ENCODE results near the gene CERKL.
A peak's percentile ranks its signal among the peaks of the same experiment; 100 is the strongest.
"Not testable (repeated sequence)": the region's sequence is repeated elsewhere in the genome, so short reads cannot be mapped to it uniquely, and the experiment has no call there.

Gene CERKL, protein sequence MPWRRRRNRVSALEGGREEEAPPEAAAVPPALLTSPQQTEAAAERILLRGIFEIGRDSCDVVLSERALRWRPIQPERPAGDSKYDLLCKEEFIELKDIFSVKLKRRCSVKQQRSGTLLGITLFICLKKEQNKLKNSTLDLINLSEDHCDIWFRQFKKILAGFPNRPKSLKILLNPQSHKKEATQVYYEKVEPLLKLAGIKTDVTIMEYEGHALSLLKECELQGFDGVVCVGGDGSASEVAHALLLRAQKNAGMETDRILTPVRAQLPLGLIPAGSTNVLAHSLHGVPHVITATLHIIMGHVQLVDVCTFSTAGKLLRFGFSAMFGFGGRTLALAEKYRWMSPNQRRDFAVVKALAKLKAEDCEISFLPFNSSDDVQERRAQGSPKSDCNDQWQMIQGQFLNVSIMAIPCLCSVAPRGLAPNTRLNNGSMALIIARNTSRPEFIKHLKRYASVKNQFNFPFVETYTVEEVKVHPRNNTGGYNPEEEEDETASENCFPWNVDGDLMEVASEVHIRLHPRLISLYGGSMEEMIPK

DNA sequence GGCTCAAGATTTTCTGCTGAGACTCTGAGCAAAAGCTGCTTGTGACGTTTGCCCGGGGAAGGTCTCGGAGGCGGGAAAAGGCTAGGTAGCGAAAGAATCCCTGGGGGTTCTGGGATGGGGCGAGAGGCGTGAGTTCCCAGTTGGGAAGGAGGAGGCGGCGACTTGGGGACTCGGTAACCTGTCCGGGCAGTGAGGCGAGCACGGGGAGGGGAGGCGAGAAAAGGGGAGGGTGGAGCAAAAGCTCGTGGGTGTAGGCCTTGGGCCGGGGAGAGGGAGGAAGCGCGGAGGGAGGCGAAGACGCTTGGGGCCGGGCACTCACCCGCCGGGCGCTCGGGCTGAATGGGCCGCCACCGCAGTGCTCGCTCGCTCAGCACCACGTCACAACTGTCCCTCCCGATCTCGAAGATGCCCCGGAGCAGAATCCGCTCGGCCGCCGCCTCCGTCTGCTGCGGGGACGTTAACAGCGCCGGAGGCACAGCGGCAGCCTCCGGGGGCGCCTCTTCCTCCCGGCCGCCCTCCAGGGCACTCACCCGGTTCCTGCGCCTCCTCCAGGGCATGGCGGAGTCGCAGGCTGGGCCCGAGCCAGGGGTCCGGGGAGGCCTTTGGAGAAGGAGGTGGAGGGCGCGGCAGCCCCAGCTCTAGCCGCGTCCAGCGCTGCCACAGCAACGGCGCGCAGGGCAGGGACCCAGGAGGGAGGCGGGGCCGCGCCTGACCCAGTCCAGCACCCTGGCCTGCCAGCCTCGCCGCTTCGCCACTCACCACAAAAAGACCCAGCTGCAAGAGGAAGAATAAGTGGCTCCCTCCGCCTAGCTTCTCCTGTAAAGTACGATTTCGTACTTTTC, at the start of gene CERKL:
Gene CERKL (minus strand): TSS at position 656 of the 842 bp plus-strand sequence. CDS start 99 bp downstream, at position 557.
- no peak for DNase-seq

DNA sequence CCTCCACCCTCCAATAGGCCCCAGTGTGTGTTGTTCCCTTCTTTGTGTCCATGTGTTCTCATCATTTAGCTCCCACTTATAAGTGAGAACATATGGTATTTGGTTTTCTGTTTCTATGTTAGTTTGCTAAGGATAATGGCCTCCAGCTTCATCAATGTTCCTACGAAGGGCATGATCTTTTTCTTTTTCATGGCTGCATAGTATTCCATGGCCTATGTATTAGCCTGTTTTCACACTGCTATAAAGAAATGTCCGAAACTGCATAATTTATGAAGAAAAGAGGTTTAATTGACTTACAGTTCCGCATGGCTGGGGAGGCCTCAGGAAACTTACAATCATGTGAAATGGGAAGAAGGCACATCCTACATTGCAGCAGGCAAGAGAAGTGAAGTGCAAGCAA, 45.6 kb upstream of the CERKL start:
- DNase-seq, result not testable (repeated sequence)

DNA sequence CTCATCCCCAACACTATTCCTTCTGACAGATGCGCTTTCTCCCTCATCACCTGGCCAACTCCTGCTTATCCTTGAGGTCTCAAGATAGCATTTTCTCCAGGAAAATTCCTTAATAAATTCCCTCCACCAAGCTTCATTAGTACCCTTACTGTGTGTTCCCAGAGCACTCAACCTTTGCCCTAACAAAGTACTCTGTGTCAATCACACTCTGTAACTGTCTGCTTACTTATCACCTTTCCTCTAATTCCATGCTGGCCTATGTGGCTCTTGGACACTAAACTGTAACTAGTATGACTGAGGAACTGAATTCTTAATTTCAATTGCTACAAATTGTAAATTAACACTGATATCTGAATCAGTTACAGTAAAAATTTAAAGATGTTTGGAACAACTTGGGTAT, 41.3 kb upstream of the CERKL start:
- no peak for DNase-seq

DNA sequence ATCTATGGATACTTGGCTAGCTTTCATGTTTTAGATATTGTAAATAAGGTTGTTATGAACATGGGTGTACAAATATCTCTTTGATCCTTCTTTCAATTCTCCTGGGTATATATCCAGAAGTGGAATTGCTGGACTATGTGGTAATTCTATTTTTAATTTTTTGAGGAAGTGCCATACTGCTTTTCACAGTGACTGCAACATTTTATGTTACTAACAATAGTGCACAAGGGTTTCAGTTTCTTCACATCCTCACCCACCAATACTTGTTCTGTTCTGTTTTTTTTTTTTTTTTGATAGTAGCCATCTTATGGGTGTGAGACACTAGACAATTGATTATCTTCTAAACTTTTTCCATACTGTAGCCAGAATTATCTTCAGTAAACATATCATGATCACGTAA, 40.7 kb upstream of the CERKL start:
- DNase-seq, result no peak

DNA sequence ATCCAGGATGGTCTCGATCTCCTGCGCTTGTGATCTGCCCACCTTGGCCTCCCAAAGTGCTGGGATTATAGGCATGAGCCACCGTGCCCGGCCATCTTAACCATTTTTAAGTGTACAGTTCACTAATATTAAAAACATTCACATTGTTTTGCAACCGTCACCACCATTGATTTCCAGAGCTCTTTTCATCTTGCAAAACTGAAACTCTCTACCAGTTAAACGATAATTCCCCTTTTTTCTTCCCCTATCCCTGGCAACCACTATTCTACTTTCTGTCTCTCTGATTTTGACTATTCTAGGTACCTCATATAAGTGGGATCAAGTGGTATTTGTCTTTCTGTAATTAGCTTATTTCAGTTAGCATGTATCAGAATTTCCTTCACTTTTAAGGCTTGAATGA, 40.2 kb upstream of the CERKL start:
- no peak for DNase-seq

DNA sequence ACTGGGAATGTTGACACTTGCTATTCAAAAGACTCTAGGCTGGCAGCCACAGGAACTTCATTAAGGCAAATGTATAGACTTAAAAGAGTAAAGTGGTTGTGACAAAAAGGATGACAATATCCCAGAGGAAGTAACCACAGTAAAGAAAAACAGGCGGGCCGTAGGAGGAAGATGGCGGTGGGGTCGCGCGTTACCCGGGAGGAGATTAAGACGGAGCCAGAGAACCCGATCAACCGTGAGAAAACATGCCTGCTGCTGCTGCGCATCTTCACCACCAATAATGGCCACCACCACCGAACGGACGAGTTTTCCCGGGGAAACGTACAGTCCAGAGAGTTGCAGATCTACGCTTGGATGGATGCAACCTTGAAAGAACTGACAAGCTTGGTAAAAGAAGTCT, 37.4 kb upstream of the CERKL start:
- no peak for DNase-seq

DNA sequence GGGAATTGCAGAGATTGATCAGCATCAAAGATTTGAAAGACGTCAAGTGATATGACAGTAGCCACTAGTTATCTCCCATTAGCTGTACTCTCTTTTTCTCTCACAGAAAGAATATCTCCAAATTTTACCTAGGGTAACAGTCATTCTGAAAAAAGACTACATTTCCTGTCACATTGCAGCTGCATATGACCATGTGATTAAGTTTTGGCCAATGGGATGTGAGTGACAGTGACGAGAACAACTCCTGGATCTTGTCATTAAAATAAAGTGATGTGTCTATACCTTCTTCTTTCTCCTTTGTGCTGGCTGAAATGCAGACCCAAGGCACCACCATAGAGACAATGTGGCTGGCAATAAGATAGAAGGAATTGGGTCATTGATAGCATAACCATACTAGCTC, 34.0 kb upstream of the CERKL start:
- DNase-seq, result no peak

DNA sequence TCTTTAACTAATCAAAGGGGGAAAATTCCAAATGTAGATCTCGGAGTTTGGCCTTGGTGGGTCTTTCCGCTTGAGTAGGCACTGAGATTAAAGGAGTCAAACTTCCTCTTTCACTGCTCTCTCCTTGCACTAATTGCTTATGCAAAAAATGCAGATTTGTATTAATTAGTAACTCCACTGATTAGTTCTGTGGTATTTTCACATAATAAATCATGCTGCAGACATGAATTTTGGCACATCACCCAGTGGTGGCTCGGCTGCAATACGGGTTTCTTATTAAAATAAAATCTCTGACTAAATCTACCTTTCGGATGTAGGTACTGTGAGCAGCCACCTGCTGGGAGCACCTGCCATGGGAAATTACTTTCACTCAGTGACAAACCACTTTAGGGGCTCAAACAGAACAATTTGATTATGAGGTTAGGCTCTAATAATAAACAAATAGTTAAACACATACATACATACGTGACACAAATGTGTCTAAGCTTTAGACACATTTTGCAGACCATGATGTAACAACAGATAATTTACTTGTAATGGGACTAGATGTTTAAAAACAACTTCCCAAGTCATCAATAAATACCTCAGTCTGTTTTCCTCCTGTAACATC, 29.8 kb upstream of the CERKL start:
- no peak for DNase-seq

DNA sequence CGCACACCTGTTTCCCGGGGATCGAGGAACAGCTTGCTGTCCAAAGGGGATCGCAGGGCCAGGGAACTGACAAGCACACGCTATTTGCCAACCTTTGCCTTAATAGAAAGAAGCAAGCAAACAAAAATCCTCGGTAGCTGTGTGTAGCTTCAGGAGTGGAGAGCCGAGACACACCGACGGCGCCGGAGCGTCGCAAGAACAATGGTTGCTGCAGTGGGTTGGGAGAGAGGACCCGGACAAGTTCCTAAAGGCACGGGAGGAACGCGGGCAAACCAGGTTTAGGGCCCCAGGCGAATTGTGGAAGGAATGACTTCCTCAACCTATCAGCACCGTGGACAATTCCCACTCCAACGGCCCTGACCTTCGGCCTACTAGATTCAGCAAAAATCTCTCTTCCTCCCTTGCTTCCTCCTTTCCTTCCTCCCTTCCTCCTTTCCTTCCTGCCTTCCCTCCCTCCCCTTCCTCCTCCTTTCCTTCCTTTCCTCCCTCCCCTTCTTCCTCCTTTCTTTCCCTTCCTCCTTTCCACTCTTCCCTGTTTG, 28.3 kb upstream of the CERKL start:
- DNase-seq, result no peak

DNA sequence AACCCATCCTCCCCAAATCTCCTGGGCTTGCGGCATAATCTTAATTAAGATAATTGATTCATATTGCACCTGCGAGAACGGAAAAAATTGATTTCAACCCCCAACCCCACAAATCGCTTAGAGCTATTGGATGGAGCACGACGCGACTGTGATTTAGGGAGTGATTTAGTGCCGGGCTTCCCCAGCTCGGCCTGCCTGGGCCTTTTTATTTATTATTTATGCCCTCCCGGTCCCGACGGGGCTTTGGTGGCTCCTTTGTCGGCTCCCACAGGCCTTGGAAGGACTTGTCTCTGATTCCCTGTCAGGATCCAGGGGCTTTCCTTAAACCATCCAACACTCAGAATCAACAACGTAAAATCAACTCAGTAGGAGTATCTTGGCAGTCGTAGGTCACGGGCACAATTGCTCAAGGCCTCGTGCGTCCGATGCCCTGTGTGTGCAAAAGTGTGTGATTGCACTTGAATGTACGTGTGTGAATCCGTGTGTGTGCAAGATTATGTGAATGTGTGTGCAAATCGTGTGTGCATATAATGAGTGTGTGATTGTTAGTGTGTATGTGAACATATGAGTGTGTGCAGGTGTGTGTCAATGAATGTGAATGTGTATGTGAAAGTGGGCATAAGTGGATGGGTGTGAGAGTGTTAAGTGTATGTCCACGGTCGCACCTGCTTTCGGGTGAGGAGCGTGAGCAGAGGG, 27.7 kb upstream of the CERKL start:
- no peak for DNase-seq

DNA sequence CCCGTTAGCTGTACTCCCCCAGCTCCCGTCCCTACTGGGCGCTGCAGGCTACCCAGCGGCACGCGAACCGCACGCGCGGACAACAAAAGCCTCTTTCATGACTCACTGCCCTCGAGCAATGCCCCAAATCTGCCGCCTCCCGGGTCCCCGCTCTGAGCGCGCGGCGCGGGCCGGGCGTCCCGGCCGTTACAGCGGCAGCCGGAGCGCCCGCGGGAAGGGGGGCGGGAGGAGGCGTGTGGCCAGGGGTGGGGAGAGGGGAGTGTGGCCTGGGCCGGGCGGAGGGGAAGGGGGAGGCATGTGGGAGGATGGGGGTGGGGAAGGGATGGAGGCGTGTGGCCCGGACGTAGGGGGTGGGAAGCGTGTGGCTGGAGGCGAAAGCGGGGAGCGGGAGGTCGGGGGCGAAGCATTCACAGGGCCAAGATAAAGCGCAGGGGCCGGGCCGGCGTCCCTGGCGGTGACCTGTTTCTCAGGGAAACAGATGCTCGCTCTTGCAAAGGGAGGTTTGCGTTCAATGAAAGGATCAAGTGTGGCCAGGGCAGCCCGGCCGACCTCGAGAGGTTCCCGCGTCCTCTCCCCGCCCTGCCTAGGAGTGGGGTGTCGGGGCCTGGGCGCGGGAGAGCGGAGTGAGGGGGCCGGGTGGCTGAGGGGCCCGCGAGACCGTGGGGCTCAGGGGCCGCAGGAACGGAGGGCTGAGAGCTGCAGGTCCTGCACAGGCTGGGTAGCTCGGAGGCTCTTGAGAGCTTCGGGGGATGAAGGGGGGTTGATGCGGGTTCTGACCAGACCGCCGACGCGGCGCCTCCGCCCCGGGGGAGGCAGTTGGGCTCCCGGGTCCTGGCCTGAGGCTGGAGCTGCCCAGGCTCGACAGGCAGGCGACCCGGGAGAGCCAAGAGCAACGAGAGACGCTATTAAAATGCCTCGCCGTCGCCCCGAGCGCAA, 26.9 kb upstream of the CERKL start:
- no peak for DNase-seq

DNA sequence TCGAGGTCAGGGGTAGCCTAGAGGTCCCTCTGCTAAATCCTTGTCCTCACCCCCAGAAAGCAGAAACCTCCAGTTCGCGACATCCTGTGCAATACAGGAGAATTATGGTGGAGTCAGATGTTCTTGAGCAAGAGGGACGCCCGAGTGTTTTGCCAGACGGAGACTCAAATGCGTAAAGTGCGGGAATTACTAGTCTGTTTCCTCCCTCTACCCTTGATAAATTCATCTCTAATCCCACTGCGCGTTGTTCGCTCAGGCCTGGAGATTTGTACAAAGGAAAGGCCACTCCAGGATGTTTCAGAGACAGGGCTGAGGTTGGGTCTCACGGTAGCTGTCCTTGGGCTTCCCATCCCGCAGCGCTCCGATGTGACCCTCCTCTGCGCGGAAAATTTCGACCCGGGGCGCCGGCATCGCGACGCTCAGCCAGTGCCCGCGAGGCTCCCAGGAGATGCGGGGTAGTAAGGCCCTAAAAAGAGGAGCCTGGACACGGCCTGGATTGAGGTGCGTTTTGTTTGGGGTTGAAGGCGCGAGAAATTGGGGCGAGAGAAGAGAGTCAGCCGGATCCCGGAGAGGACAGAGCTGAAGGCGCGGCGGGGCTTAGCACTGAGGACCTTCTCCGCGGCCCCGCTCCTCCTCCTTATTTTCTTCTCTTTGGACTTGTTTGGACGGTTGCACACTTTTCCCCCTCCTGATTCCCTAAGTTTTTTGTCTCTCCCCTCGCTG, 26.1 kb upstream of the CERKL start:
- no peak for DNase-seq

DNA sequence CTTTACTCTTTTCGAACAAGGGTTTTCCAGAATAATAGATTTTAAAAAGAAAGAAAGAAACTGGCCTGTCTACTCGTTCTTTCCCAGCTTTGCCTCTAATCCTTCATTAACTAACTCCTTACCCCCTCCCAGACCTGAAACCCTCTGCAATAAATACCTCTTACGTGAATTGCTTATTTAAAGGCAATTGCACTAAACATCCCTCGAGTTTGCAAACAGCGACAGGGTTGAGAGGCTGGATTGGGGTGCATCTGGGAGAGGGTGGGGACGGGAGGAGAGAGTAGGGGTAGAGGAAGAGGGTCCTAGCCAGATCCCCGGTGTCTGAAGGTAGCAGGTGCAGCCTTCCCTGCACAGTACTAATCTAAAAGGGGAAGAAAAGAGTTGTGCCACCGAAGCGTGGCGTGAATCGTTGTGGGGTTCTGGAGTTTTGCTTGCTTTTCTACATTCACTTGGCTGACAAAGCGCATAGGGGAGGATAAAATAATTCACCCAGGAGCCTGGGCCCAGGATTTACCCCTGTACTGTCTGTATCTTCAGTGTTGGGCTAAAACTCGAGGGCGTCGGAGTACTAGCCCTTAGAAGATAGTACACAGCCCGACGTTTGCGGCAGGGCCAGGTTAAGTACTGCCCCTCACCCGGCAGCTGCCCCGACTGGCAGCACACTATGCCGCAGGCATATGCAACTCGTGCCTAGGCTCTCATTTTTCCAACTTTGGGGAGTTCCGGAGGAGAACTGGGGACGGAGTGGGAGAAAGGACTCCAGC, 25.3 kb upstream of the CERKL start:
- DNase-seq, result no peak

DNA sequence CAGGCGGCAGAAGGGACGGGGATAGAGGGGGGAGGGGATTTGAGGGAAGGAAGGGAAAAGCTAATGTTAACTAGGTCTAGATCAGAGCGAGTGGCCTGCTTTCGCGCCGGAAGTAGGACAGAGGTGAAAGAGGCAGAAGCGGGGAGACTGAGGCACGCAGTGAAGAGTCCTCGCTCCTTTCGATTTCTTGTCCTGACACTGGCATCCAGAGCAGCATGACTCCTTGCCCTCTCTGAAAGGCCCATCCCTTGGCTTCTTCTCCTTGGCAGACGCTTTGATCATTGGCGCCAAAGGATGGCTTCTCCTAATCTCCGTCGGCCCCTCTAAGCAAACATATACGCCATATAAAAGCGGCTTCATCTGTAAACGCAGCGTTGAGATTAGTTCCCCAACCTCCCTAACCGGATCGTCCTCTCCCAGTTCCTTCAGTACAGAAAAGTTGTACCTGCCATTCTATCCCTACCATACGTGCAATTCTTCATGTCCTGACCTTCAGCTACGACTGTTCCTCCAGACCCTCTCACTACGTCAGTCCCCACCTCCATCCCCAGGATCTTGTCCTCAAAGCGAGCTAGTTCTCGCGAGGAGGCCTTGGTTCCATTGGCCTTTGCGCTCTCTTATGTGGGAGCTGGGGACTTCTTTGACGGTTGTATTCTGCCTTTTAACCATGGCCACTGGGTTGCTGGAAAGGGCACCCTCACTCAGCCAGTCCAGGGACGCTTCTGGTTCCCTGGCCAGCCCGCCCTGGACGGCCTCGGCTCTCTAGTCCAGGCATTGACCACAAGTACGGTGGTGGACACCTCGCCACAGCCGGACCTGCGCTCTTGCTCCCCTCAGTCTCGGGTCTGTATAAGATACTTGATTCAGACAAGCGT, 24.3 kb upstream of the CERKL start:
- no peak for DNase-seq

DNA sequence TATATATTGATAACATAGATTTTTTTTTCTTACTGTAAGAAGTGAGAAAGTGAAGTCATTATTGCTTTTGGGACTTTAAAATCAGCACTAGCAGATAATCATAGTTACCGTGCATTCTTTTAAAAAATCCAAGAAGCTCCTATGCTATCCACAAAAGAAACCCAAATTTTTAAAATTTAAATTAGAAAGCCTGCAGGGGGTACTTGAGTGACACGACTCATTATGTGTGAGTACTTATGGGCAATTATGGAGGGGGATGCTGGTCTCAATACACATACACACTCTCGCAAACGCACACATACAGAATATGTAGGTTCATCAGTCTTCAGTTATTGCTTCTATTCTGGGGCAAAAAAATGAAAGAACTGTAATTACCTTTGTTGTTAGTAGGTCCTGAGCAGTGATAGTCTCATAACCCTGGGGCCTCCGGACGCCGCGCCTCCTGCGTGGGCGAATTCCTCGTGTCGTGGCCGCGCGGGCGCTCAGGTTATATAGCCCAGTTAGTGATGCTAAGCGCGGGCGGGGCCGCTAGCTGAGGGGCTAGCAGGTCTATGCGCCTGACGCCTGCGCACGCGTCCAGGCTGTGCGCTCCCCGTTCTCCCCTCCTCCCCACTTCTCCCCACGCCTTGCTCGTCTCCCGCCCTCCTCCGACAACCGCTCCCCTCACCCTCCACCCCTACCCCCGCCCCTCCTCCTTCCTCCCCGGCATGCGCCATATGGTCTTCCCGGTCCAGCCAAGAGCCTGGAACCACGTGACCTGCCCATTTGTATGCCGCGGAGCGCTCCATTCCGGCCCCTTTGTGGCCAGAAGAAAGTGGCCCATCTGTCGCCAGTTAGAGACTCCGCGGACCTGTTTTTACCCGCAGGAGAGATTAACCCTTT, 23.4 kb upstream of the CERKL start, which contains the start of gene NEUROD1:
Gene NEUROD1 (minus strand): TSS at position 463 of the 882 bp plus-strand sequence. CDS start 1,657 bp downstream, outside the sequence.
- DNase-seq, result peak; percentile 77

DNA sequence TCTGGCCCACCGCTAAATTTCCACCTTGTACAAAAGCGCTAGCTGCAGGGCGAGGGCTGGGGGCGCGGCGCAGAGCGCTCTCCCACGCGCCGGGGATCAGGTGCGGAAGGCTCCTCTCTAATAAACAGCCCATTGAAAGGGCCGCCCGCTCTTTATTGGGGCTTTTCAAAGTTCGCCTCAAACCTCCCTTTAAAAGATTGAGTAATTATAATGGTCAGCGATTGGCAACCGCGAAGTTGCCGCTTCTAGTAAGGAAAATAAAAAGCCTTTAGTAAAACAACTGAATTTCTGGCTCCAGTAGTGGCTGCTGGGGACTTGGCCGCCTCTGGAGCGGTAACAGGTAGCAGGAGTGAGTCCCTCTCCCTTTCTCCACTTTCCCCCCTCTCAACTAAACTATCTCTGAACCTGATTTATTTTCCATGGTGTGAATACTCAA, 22.7 kb upstream of the CERKL start:
- DNase-seq, result no peak

DNA sequence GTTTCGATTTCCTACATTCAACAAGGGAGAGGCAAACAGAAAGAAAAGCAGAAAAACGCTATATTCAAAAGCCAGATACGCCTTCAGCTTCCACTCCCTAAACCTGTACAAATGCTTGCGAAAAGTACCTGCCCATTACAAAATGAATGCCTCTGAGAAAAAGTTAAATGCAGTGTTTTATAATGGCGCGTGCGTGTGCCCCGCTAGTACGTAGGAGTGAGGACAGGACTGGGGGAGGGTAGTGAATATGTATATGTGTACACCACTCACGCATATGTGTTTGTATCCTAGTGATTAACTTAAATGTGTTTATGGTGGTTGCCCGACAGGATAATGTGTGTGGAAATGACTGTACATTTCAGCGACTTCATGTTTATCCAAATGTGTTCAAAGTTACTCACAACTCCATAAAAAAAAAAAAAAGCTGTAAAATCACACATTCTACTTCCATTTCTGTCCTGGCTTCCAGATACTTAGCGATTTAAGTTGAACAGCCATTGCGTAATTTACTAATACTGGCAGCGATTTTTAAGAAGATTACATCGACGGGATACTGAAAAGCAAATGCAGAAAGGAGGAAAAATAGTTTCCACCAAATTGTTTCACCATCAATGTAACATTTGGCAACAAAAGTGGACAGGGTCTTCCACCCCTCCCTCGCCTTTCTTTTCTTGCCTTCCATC, 22.1 kb upstream of the CERKL start:
- no peak for DNase-seq

Measured in NCI-H2029 (cell line).